Measurements from ENCODE around the gene TOLLIP.

Gene TOLLIP

GRCh38 chr11:1298695-1299492 lies 10.5 kb downstream of the TOLLIP start:
- no peak for DNase-seq (ENCODE audit: low spot score)

- no peak for DNase-seq (ENCODE audit: low spot score)
These were observed 11.6 kb downstream of the TOLLIP start for GRCh38 chr11:1297576-1298473.

DNA sequence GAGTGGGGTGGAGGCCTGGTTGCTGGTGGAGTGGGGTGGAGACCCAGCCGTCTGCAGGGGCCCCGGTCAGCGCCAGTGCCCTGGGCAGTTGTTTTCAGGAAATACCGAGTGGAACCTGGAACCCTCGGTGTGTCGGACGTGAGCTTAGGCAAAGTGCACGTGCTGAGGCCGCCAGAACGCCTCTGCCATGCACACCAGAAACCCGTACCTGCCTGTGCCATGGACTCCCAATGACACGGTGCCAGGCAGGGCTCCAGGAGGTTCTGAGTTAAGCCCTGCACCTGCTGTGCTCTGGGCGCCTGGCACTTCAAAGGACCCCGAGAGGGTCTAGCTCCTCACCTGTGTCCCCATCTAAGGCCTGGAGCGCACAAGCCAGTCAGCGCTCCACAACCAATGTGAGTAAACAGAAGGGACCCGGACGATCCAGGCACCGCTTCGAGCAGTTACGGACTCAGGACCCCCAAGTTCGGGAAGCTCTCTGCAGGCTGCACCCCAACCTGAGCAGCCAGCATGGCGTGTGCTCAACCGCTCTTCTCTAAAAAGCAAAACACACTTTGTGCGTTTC lies 12.3 kb downstream of the TOLLIP start:
- DNase-seq (ENCODE audit: low spot score), result no peak

DNA sequence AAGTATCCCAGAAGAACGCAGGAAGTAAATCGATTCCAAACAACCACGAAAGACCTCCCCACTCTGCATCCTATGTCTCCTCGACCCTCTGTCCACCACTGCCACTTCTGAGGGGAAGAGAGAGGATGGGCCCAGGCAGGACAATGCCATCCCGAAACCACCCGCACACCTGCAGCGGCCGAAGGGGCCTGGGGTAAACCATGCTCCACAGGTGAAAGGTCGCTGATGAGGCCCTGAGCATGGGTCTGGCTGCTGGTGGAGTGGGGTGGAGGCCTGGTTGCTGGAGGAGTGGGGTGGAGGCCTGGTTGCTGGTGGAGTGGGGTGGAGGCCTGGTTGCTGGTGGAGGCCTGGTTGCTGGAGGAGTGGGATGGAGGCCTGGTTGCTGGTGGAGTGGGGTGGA lies 13.1 kb downstream of the TOLLIP start:
- no peak for DNase-seq (ENCODE audit: low spot score)

GRCh38 chr11:1295591-1295990 lies 13.8 kb downstream of the TOLLIP start:
- DNase-seq (ENCODE audit: low spot score), result no peak

DNA sequence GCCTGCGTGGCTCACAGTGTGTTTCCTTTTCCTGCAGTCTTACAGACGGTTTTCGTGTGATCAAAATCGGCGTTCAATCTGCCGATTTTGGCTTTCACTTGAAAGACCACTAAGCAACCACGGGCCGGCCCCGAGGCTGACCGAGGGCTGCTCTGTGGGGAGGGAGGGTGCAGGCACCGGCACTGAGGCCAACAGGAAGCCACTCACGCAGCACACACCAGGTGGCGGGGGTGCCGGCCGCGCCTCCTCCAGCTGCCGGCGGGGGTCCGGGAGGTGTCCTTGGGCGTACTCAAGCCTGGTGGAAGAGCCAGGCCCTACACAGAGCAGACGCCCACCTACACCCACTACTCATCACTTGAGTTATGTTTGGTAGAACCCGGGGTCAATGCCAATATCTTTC lies 14.3 kb downstream of the TOLLIP start:
- no peak for DNase-seq (ENCODE audit: low spot score)

DNA sequence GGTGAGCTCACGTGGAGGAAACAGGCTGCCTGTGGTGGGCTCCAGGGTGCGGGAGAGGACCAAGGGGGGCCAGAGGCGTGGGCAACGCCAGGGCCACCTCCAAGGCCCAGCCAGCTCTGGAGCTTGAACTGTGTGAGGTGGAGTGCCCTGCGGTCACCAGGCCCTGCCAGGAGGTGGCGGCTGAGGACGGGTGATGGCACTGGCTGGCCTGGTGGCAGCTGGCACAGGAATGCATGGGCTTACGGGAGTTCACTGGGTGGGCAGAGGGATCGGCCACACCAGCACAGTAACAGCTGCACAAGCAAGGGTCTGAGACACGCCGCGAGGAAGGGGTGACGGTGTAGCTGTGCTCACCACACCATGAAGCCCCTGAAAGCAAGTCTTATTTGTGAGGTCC lies 15.8 kb downstream of the TOLLIP start:
- no peak for DNase-seq (ENCODE audit: low spot score)

GRCh38 chr11:1292644-1293618 lies 16.5 kb downstream of the TOLLIP start:
- DNase-seq (ENCODE audit: low spot score), result no peak

DNA sequence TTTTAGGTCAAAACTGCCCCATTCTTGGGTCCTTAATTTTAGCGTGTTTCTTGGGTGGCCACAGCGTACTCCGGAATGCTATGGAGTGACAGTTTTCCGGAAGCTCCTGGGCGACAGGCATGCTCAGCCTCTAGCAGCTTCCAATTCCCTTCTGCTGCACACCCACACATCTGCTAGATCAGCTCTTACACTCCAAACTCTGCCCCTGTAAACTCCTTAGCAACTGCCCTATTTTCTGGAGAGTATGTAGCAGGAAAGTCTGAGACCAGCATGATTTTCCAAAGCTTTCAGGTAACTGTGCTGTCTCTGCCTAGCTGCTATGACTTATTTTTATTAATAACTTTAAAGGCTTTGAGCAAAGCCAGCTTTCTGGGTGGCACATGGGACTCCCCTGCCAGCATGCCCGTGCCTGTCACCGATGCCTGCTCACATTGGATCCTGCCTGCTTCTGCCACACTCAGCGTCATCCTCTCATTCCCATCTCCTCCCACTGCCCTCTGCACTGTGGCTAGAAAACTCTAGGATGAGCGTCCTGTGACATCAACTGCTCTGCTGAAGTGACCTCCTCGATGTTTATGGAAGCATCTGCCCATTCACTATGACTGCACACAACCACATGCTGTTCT lies 17.3 kb downstream of the TOLLIP start:
- no peak for DNase-seq (ENCODE audit: low spot score)

DNA sequence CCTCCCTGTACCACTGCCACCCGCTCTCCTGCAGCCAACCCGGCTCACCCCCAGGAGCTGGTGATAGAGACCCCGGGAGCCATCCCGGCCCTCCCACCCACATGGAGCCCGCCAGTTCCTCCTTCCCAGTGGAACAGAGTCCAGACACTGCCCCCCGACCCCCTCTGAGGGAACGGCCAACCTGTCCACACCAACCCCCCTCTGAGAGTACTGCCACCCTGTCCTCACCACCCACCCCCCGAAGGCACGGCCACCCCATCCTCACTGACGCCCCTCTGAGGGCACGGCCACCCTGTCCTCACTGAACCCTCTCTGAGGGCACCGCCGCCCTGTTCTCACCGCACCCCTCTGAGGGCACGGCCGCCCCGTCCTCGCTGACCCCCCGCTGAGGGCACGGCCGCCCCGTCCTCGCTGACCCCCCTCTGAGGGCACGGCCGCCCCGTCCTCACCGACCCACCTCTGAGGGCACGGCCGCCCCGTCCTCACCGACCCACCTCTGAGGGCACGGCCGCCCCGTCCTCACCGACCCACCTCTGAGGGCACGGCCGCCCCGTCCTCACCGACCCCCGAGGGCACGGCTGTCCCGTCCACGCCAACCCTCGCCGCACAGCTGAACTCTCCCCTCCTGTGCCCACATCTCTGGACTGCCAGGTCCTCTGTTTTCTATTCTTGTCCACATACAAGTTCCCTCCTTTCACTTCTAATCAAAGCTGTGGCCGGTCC lies 18.0 kb downstream of the TOLLIP start:
- no peak for DNase-seq (ENCODE audit: low spot score)

GRCh38 chr11:1290052-1291040 lies 19.1 kb downstream of the TOLLIP start:
- no peak for DNase-seq (ENCODE audit: low spot score)

- DNase-seq (ENCODE audit: low spot score), result no peak
These were observed 20.1 kb downstream of the TOLLIP start for GRCh38 chr11:1289211-1289935.

- DNase-seq (ENCODE audit: low spot score), result no peak
These were observed 20.8 kb downstream of the TOLLIP start for GRCh38 chr11:1288426-1289151.

DNA sequence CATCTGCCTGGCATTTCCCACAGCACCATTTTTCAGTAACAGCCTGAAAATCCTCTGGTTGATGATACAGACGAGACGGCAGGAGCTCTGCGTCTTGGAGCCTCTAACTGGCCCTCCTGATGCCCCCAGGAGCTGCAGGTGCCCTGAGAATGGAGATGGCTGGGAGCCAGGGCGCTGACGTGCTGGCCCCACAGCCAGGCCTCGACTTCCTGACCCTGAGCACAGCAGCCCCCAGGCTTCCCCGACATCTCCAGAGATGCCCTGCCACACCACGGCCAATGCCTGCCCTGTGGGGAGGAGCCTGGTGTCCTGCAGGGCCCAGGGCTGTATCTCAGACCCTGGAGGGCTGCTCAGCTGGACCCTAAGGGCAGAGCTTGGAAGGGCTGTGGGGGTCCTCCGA lies 21.5 kb downstream of the TOLLIP start:
- DNase-seq (ENCODE audit: low spot score), result no peak

DNA sequence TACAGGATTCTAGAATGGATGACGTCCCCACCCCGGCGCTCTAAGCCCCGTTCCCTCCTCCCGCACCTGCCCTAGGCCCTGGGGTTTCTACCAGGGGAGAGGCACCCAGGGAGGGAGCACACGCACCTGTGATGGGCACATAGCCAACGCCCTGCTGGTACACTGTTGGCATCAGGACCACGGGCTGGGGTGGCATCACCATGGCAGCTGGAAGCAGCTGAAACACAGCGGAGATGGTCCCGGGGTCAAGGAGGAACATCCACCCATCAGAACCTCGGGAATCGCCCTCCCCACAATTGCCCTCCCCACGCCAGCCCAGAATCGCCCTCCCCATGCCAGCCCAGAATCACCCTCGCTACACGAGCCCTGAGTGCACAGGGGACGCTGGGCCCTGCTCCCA lies 23.6 kb downstream of the TOLLIP start:
- DNase-seq (ENCODE audit: low spot score), result no peak

DNA sequence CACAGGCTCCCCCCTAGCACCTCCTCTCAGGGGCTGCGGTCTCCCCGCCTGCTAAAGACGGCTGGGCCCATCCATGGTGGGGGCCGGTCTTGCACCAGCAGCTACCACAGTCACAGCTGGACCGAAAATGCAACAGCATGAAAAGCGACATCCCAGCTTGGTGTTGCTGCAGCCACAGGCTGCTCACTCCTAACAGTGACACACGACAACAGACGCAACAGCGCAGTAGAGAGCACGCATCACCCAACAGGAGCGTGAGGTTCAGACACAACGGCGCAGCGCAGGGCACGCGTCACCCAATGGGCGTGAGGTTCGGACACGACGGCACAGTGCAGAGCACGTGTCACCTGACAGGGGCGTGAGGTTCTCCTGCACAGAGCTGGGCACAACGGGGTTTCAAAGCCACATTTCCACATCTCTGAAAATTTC lies 24.1 kb downstream of the TOLLIP start:
- no peak for DNase-seq (ENCODE audit: low spot score)

DNA sequence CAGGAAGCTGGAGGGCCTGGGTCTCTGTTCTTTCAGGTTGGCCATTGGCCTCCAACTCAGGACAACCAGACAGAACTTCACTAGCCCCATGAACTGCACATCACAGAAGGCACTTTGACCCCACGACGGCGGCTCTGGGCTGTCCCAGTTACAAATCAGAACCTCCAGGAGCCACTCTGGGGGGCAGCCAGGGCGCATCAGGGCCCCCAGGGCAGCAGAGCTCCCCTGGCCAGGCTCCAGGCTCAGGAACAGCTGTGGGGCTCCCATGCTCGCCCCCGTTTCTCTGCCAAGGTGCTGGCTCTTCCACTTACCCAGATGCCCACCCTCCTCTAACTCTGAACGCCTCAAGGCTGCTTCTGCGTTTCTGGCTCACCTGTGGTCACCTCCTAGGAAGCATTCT lies 25.5 kb downstream of the TOLLIP start:
- DNase-seq (ENCODE audit: low spot score), result no peak

DNA sequence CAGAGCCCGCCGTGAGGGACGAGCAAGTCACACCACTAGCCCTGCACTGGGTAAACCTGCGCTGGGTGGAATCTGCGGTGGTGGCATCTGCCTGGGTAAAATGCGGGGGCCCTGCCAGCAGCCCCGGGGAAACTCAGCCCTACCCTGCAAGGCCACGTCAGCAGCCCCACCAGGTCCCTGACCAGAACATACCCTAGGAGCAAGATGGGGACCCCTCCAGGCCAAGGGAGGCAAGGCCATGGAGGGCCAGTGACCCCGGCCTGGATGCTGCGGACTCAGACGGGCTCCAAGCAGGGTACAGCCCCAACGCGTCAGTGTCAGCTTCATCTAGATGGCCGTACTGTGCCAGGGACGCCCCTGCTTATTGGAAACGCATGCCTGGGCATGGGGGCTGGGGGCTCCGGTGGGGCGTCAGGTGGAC lies 26.3 kb downstream of the TOLLIP start:
- no peak for DNase-seq (ENCODE audit: low spot score)
